CD4-positive, alpha-beta T cell treated with Interferon alpha-2 for 1 hour (primary cell): Measurements from ENCODE around the gene DCDC2C.

Experiments used
- DNase-seq, 2 donors: peaks; one replicate each; pipeline ENCODE4 v3.0.0-alpha.2; 2020 to 2022

The DCDC2C gene

DNA sequence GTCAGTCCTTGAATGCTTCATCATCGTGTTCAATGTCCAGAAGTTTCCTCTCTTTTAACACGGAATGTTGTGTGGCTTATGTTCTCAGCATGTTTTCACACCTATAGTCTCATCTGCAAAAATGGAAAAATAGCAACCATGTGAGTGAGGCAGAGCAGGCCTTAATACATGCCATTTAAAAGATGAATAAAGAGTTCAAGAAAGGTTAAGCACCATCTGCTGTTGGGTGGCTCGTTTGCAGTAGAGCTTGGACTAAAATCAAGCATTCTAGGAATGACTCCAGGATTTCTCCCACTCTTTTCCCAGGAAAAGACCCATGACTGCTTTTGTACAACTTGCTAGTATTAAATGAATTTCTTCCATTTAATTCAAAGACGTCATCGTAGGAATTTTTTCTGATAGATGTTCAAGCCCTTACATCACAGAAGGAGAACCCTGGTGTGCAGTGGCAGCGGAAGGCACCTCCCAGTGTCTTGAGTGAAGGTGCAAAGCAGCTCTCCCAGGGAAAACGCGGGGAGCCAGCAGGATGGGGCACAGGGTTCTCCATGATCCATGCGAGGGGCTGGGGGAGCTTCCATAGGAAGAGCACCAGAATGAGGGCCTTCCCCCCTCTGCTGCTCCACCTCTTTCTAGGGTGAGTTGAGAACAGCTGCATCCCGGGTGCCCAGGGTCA is 9.6 kb downstream of the DCDC2C start:
- no peak for DNase-seq

- DNase-seq: no peak
Observed at GRCh38 chr2:3718679-3719078, 15.3 kb downstream of the DCDC2C start.

DNA sequence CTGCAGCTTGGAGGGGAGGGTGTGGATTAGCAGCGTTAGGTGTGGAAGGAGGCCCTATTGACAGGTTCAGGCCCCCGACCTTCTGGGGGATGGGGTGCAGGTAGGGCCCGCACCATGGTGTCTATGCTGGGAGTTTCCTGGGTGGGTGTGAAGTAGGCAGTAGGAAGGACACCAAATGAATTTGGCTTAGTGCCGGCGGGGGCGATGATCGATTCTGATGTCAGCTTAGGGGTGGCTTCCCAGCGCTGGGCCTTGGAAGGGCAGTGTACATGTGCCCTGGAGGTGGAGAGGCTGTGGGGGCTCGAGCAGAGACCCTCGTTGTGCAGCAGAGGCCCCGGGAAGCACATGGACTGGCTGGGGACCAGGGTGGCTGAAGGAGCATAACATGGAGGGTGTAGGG is 21.6 kb downstream of the DCDC2C start:
- no peak for DNase-seq

- no peak for DNase-seq
Observed at GRCh38 chr2:3725458-3726250, 22.3 kb downstream of the DCDC2C start.

DNA sequence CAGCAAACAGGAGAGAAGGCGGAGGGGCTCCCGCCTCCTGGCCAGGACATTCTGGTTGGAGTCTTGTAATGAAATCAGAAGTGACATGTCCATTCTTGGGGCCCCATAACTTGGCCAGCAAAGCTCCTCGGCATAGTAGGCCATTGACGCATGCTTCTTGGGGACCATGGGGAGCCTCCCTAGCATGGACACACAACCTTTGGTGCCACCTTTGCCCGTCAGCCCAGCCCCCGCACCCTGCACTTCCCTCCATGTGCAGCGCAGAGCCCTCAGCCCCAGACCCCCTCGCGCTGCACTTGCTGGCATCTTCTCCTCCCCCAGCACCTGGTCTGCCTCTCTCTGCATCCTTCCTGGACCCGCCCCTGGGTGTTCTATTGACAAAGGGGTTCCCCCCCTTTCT is 23.1 kb downstream of the DCDC2C start:
- DNase-seq: no peak

DNA sequence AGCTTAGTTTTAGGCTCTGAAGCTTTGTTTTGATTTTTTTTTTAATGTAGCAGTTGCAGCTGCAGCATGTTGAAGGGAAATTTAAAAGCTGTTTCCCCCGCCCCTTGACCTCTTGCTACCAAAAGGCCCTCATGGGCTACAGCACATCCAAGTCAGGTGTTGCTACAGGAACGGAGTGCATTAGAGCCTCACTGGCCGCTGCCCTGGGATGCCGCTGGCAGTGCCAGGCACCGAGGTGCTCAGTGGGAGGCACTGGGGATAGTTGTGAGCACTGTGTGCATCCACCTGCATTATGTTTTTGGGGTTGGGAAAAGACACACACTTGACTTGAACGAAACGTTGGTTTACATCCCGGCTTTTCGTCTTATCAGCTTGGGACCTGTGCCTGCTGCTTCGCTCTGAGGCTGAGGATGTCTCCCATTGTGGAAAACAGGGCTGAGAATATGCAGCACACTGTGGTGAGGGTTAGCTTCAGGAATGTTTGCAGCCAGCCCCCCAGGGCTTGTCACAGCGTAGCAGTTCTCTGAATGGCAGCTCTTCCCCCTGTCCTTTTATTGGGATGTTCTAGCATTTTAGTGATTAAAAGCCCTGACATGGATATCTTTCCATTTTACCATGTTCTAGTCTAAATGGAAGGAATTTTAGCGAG is 24.1 kb downstream of the DCDC2C start:
- no peak for DNase-seq

DNA sequence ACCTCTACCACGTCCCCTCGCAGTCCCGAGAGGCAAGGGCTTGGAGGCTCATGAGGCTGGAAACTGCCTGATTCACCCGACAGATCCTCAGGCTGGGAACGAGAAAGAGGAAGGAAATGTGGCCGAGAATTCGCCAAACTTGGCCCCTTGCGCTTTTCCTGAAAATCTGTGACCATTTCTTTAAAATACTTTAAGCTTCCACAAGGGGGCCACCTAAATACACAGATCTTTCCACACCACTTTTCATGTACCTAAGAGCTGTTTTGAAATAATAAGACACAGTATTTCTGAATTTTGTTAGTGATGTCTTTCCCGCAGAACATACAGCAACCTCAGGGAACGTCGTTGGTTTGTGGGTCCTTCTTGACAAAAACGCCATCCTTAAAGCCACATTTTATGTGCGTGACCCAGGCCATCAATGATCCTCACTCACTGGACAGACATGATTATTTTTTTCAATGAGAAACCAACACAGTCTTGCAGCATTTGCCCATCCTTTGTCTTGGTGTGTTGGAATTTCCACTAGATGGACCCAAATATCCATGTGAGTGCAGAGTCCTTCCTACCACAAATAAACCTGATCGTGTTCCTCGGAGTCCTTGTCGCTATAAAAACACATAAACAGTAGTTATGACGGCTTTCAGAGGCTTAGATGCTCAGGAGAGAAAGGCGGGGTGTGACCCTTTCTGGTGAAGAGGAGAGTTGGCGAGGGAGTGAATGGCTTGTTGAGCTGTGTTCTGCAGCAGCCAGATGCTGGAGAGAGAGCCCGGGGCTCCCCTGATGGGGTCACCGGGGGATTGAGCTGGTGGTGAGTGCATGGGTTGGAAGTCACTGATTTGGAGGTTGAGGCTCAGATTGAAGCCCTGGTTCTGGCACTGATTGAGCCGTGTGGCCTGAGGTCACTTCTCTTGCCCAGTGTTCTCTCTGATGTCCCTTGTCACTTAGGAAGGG is 25.0 kb downstream of the DCDC2C start:
- DNase-seq: peak in 1 of 2 donors; percentile 14

- no peak for DNase-seq
Observed at GRCh38 chr2:3729055-3729448, 25.7 kb downstream of the DCDC2C start.

DNA sequence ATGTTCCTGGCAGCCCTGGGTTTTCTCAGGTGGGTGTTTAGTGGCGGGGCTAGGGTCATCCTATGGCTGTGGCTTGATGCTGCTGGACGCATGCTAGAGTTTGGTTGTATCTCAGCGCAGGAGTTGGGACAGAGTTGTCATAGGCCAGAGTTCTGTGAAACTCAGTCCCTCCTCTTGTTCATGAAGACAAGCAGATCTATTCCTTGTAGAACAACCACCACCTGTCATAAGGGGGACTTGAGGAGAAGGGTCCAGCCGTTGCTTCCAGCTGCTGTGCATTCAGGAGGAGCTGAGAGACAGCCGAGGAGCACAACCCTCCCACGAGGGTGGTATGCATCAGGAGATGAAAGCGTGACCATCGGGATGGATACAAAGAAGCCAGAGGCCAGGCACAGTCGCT is 26.4 kb downstream of the DCDC2C start:
- no peak for DNase-seq

DNA sequence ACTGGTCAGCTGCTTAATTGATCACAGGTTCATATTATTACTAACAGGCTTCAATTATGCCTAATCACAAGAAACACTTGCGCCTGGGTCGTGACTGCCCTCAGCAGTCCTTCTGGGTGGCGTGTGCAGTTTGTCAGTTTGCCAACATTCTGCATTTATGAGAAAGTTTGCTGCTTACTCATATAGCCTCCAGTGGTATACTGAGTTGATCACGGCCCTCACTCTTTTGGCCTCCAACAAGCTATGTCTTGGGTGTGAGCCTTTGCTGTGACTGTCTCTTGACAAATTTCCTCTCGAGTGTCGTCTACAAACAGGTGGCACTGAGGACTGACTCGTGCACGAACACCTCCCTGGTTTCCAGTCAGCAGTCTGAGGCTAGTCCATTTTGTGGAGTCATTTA is 27.3 kb downstream of the DCDC2C start:
- no peak for DNase-seq

DNA sequence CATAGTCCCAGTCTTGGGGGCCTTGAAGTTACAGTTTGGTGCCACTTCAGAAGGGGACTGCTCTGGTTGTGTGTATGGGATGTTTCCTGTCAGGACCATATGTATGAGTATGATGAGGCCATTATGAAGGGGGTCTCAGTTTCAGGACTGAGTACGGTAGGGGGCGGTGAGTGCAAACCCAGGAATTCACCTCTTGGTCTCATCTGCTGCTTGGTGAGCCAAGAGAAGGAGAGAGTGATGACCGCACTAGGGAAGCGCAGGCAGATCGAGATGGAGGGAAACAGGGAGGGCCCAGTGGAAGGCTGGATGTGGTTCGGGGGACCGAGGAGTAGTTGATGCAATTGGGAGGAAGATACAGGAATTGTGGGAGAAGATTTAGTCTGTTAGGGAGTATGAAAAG is 28.5 kb downstream of the DCDC2C start:
- DNase-seq: no peak

- DNase-seq: no peak
Observed at GRCh38 chr2:3736112-3736511, 32.7 kb downstream of the DCDC2C start.

DNA sequence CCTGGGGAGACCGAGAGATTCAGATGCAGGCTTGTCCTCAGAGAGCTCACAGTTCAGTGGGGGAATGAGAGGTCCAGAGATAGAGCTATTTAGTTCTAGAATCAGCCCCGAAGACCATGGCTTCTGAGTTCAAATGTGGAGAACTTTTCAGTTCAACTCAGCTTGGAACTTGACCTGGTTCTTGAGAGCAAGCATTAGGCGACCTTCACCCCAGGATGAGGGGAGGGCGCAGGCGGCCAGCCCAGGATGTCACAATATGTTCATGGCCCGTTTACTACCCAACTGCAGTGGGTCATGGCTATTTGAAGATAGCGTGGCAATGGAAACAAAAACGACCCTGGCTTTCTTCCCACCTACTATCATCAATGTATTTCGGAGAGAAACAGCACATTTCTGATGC is 33.8 kb downstream of the DCDC2C start:
- DNase-seq: no peak

DNA sequence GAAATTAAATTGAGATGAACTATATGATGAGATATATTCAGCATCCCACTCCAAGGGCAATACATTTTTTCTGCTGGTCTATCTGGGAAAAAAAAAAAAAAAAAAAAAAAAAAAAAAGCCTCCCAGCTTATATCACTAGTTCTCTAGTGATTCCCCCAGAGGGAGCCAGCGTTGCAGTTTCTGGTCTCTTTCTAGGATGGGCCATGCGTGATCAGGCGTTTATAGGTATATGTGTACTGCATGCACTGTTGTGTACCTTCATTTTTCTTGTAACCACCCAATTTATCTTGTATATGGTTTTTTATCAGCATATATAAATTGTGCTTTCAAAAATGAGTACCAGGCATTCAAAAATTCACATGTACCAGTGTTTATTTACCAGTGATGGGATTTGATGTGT is 35.1 kb downstream of the DCDC2C start:
- no peak for DNase-seq

- no peak for DNase-seq
Observed at GRCh38 chr2:3739313-3739712, 35.9 kb downstream of the DCDC2C start.

- no peak for DNase-seq
Observed at GRCh38 chr2:3741396-3741795, 38.0 kb downstream of the DCDC2C start.

- no peak for DNase-seq
Observed at GRCh38 chr2:3741867-3742602, 38.7 kb downstream of the DCDC2C start.

- no peak for DNase-seq
Observed at GRCh38 chr2:3742743-3743508, 39.6 kb downstream of the DCDC2C start.

GRCh38 chr2:3743951-3744555 is 40.7 kb downstream of the DCDC2C start:
- DNase-seq: no peak

- DNase-seq: no peak
Observed at GRCh38 chr2:3745920-3746319, 42.5 kb downstream of the DCDC2C start.
